ENCODE data around the gene SCFD2.
"Not testable (repeated sequence)": the region's sequence is repeated elsewhere in the genome, so short reads cannot be mapped to it uniquely, and the experiment has no call there.

The SCFD2 gene

GRCh38 chr4:53152467-53152866, 213.4 kb downstream of the SCFD2 start:
- H3K27ac ChIP-seq: no peak overlapping the region
- DNase-seq (ENCODE audit: low spot score): no peak
- TF ChIP-seq CTCF (conservative IDR thresholded peaks at IDR 0.05; ENCODE audit: low read depth): no peak
- CTCF ChIA-PET: interaction anchor here (0.7 kb wide), 1 partner anchor 51 kb away, joined by 3 read pairs; no protein-coding TSS in a partner anchor
- POLR2A ChIA-PET (ENCODE audit: low non-redundant PET): no interaction called here

DNA sequence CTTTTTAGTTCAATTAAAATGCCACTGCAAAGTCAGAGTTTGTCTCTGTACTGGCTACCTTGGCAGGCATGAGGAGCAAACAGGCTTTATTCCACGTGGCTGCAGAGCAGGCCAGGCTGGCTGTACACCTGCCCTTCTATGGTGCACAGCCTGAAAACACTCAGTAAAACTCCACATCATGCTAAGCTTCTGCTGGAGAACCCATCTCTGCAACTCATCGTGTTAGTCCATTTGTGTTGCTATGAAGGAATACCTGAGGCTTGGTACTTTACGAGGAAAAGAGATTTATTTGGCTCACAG, 214.4 kb downstream of the SCFD2 start:
- POLR2A ChIA-PET (ENCODE audit: low non-redundant PET): no interaction called here
- H3K27ac ChIP-seq: no peak overlapping the region
- CTCF ChIA-PET: interaction anchor here (0.6 kb wide), 1 partner anchor 46 kb away, joined by 3 read pairs; no protein-coding TSS in a partner anchor
- TF ChIP-seq CTCF (conservative IDR thresholded peaks at IDR 0.05; ENCODE audit: low read depth): no peak
- no peak for DNase-seq (ENCODE audit: low spot score)

- TF ChIP-seq CTCF (conservative IDR thresholded peaks at IDR 0.05; ENCODE audit: low read depth): no peak
- no peak overlapping the region for H3K27ac ChIP-seq
- CTCF ChIA-PET: interaction anchor here (0.6 kb wide), 1 partner anchor 47 kb away, joined by 3 read pairs; no protein-coding TSS in a partner anchor
- POLR2A ChIA-PET (ENCODE audit: low non-redundant PET): no interaction called here
- DNase-seq (ENCODE audit: low spot score): no peak
Measured at GRCh38 chr4:53150631-53151488, 215.0 kb downstream of the SCFD2 start.

- no peak overlapping the region for H3K27ac ChIP-seq
- CTCF ChIA-PET: no interaction called here
- no peak for DNase-seq (ENCODE audit: low spot score)
- POLR2A ChIA-PET (ENCODE audit: low non-redundant PET): no interaction called here
- no peak for TF ChIP-seq CTCF (conservative IDR thresholded peaks at IDR 0.05; ENCODE audit: low read depth)
Measured at GRCh38 chr4:53147711-53148110, 218.2 kb downstream of the SCFD2 start.

DNA sequence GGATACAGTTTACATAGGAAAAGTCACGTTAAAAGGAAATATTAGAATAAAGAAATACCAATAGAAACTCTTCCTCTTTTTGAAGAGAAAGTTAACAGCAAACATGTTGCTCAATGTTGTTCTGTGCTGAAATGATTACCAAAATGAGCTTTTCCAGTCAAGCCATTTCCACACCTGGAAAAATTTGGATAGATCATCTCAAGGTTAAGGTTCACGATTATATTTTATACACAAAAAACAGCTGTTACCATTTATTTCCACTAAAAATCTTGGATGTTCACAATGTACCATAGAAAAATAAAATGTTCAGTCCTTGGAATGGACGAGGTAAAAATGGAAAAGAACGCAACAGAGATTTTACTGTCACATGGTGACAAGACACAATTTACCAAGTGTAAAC, 218.7 kb downstream of the SCFD2 start:
- no peak overlapping the region for H3K27ac ChIP-seq
- POLR2A ChIA-PET (ENCODE audit: low non-redundant PET): no interaction called here
- no peak for TF ChIP-seq CTCF (conservative IDR thresholded peaks at IDR 0.05; ENCODE audit: low read depth)
- DNase-seq (ENCODE audit: low spot score): no peak
- CTCF ChIA-PET: no interaction called here

DNA sequence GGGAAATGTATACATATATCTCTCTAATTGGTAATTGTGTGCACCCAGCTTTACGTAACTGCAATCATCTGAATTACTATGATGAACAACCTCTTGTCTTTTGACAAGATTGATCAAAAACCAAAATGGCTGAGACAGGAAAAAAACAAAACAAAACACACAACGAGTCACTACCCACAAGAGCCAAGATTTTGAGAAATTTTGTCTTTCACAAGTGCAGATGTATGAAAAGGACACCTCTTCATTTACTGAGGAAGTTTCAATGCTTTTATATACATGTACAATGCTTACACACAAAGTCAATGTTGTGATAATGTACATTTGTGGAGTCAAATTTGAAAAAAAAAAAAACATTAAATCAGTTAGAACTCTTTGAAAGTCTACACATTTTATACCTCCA, 224.6 kb downstream of the SCFD2 start:
- DNase-seq (ENCODE audit: low spot score): no peak
- CTCF ChIA-PET: no interaction called here
- TF ChIP-seq CTCF (conservative IDR thresholded peaks at IDR 0.05; ENCODE audit: low read depth): no peak
- POLR2A ChIA-PET (ENCODE audit: low non-redundant PET): no interaction called here
- no peak overlapping the region for H3K27ac ChIP-seq

DNA sequence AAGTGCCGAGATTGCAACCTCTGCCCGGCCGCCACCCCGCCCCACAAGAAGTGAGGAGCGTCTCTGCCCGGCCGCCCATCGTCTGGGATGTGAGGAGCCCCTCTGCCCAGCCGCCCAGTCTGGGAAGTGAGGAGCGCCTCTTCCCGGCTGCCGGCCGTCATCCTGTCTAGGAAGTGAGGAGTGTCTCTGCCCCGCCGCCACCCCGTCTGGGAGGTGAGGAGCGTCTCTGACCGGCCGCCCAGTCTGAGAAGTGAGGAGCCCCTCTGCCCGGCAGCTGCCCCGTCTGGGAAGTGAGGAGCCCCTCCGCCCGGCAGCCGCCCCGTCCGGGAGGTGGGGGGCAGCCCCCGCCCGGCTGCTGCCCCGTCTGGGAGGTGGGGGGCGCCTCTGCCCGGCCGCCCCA, 226.6 kb downstream of the SCFD2 start:
- CTCF ChIA-PET; H3K27ac ChIP-seq; POLR2A ChIA-PET (ENCODE audit: low non-redundant PET); DNase-seq (ENCODE audit: low spot score): not testable (repeated sequence)

Data from RWPE1 (cell line).